ENCODE data around the gene CCDC18.
A peak's percentile ranks its signal among the peaks of the same experiment; 100 is the strongest.

The CCDC18 gene

DNA sequence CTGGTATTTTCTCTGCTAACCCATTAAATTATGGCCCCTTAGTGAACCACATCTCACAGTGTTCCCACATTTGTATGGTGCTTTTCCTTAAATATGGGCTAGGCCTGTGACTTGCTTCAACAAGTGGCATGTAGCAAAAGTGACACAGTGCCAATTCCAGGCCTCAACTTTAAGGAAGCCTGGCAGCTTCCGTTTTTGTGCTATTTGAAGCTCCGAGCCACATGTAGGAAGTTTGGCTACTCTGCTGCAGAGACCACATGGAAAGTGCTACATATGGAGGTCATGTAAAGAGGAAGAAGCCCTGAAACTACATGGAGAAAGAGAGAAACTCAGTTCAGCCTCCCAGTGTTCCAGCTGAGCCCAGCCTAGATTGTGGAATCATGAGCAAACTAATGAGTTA, 136.7 kb downstream of the CCDC18 start:
- peak; percentile 55 for DNase-seq (ENCODE audit: low spot score)

DNA sequence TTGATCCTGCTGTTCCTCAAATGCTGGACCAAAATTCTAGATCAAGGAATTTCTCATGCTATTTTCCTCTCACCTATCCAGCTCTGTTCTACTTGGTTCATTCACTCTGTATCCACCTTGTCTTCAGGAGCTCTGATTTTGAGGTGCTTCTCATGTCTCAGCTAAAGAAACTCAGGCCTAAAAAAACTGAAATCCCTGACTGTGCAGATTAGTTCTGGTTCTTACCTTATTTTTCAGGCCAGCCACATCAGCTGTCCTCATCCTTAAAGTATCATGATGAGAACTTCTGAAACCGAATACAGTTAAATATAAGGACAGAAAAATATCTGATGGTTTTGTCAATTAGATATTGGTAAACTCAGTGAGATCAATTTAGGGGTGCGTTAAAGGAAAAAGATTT, 137.4 kb downstream of the CCDC18 start:
- DNase-seq (ENCODE audit: low spot score) = no peak

DNA sequence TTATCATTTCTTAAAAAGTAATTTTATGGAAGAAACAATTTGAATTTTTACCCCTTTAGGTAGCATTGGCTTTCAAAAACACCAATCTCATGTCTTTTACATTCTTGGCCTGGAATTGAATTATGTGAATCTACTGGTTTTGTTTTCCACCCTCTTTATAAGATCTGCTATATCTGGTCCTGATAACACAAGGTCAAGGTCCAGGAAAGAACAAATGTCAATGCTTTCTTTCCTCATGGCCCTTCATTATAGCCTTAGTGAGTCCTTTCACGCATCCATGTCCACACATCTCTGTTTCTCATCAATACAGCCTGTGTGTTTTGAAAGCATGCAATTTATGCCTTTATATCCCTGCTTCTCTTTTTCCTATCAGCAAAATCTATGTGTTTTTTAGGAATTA, 141.2 kb downstream of the CCDC18 start:
- no peak for DNase-seq (ENCODE audit: low spot score)

DNA sequence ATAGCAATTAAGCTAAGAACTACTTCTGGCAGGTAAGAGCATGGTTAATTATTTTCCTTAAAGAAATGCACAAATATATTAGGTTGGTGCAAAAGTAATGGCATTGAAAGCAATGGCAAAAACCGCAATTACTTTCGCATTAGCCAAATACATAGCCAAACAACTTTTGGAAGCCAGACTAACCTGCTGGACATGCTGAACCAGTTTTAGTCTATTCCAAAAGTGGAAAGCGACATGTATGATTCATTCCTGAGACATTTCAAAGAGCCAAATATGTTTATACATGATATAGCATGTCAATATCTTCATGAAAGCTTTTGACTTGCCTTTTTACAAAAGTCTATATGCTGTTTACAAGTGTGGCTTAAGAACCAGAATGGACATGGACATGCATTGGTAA, 141.8 kb downstream of the CCDC18 start:
- DNase-seq (ENCODE audit: low spot score) = no peak

DNA sequence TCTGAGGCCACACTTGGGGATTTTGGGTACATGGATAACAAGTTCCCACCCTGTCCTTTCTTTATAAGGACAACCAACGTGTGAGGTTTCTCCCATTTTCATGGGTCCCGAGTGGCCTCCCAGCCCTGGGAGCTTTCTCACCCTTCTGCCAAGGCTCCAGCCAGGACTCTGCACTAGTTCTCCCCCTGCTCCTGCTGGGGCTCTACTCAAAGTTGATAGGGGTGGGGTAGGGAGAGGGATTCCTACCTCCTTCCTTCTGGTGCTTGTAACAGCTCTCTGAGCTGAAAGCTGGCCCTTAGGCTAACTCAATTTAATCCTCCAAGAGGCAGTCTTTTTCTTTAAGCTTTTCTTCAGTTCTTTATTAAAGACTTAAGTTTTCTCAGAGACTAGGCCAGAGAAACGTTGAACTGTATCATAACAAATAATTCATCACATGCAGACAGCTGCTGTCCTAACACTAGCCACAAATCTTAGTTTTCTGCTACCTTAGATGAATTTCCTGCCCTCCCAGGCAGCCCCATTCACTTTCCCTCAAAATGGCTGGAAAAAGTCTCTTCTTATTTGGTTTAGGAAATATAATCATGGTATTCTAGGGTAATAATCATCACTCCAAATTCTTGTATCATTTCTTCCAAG, 142.8 kb downstream of the CCDC18 start:
- no peak for DNase-seq (ENCODE audit: low spot score)

DNA sequence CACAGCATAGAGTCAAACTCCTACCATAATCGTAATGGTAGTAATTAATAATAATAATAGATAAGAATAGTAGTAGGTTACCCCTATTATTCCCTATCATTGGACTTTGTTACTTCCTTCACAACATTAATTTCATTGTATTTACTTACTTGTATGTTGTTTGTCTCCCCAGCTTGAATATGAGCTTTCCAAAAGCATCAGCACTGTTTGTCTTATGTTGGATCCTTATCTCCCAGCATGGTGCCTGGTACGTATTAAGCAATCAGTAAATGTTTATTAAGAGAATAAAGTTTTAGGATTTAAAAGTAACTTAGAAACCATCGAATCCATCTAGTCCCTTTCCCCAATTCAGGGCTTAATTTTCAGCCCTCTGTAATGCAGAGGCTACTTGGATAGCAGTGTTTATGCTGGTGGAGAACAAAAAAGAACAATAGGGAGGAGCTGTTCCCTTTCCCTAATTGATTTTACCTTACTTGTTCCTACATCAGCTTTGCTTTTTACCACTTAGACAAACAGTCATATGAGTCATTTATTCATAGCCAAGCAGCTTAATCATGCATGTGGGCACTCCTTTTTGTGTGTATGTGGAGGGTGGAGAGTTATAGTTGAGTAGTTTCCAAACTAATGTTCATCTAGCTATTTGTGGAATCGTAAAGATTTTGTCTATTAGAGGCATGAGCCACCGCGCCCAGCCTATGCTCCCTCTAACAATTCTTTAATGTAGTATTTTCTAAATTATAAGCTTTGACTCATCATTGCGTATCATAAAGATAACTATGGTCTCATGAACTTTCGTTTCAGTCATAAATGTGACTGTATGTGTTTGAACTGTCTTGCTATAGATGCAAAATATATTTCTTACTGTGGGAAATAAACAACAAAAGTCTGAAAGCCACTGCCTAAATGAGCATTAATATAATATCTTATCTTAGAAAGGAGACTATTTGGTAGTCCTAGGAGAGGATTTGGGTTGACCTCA, 144.3 kb downstream of the CCDC18 start:
- no peak for DNase-seq (ENCODE audit: low spot score)
